T-cell (primary cell): ENCODE results near the gene SLC22A7. TPM values are rescaled to one million over a fixed set of nuclear protein-coding genes. Genes with fewer than 3 reads are reported as not detected.

ENCODE experiments used
- ATAC-seq, 4 experiments: fragments of 200-7000 bp in 3 of 4; fragments of 150-1000 bp in 1 of 4; cut with Tn5 transposase; replicated peaks in 1 of 4; 1 replicate in 3 of 4; 2 replicates in 1 of 4; pipeline ENCODE4 v1.10.0; 2021; ENCODE audit warnings: moderate library complexity in 3 of 4, mild to moderate bottlenecking in 2 of 4, moderate number of reproducible peaks in 1 of 4
- CTCF ChIA-PET, 2 donors: fragments of 300-600 bp; sonication (Branson Sonifier 250); formaldehyde crosslinking; loops; one replicate each; lab custom pipeline; 2022; ENCODE audit warnings: antibody characterized with exemption in 2 of 2; lab: Charles Lee
- POLR2A ChIA-PET, 2 donors: fragments of 300-600 bp; sonication (Branson Sonifier 250); formaldehyde crosslinking; loops; one replicate each; lab custom pipeline; 2022; ENCODE audit warnings: antibody characterized with exemption in 2 of 2; lab: Charles Lee
- DNase-seq, 35 experiments: peaks; one replicate each; pipeline versions ENCODE4 v3.0.0 to v3.0.0-alpha.2; 2013 to 2023
- H3K27ac ChIP-seq: one replicate; pipeline ENCODE4 v1.5.1; 2013; ENCODE audit warnings: low read length
- H3K27me3 ChIP-seq, 2 experiments: replicated peaks in 1 of 2; 1 replicate in 1 of 2; 2 replicates in 1 of 2; pipeline versions ENCODE4 v1.6.1 to v1.7.0; 2013; ENCODE audit warnings: low read length in 1 of 2, mixed read lengths in 1 of 2; ENCODE audit not compliant: control insufficient read depth in 2 of 2, insufficient read depth in 2 of 2; ENCODE audit errors: extremely low read depth in 1 of 2
- H3K36me3 ChIP-seq, 2 donors: 1 replicate in 1 of 2; 2 replicates in 1 of 2; pipeline versions ENCODE4 v1.6.1 to v1.7.0; 2013; ENCODE audit warnings: low read length in 1 of 2; ENCODE audit not compliant: control insufficient read depth in 2 of 2, insufficient read depth in 1 of 2; ENCODE audit errors: extremely low read depth in 1 of 2
- H3K4me1 ChIP-seq, 2 experiments: 1 replicate in 1 of 2; 2 replicates in 1 of 2; pipeline versions ENCODE4 v1.6.1 to v1.7.0; 2013; ENCODE audit warnings: low read length in 2 of 2, mixed read lengths in 1 of 2; ENCODE audit not compliant: insufficient read depth in 2 of 2, control insufficient read depth in 1 of 2; ENCODE audit errors: extremely low read depth in 1 of 2
- H3K4me3 ChIP-seq, 2 donors: 1 replicate in 1 of 2; 2 replicates in 1 of 2; pipeline versions ENCODE4 v1.5.1 to v1.7.0; 2013; ENCODE audit warnings: mild to moderate bottlenecking in 2 of 2, low read length in 1 of 2, moderate library complexity in 1 of 2; ENCODE audit not compliant: control insufficient read depth in 1 of 2; ENCODE audit errors: extremely low read depth in 1 of 2
- H3K9me3 ChIP-seq: 2 replicates; pipeline ENCODE4 v1.7.0; 2013
- H3K27ac Mint-ChIP-seq, 2 donors: one replicate each; pipeline ENCODE4 v1.8.0; 2020 to 2021; ENCODE audit warnings: mild to moderate bottlenecking in 2 of 2, mixed read lengths in 2 of 2
- H3K27me3 Mint-ChIP-seq, 2 donors: one replicate each; pipeline ENCODE4 v1.8.0; 2021 to 2022; ENCODE audit warnings: mixed read lengths in 2 of 2
- H3K36me3 Mint-ChIP-seq: one replicate; pipeline ENCODE4 v1.8.0; 2021; ENCODE audit warnings: mixed read lengths
- H3K4me1 Mint-ChIP-seq, 3 donors: one replicate each; pipeline ENCODE4 v1.8.0; 2020 to 2022; ENCODE audit warnings: mixed read lengths in 3 of 3, mild to moderate bottlenecking in 1 of 3
- H3K4me3 Mint-ChIP-seq, 3 donors: one replicate each; pipeline ENCODE4 v1.8.0; 2020 to 2022; ENCODE audit warnings: mild to moderate bottlenecking in 3 of 3, mixed read lengths in 3 of 3, moderate library complexity in 3 of 3
- H3K9me3 Mint-ChIP-seq, 3 donors: one replicate each; pipeline ENCODE4 v1.8.0; 2020 to 2022; ENCODE audit warnings: mixed read lengths in 3 of 3
- whole genome bisulfite sequencing: methylation state at CpG from one replicate; pipeline ENCODE4 v1.1.5; 2013; ENCODE audit warnings: missing lambda C conversion rate; ENCODE audit not compliant: insufficient coverage; 5-methylcytosine and 5-hydroxymethylcytosine counted together
- total RNA-seq, 35 experiments: library from RNA in 6 of 35; stranded (reverse) in 6 of 35; fragments of 120-200 nt in 1 of 35; gene quantifications; one replicate each; pipeline versions ENCODE4 v1.2.1 to v1.2.4 and lab custom pipeline; 2013 to 2026

Gene SLC22A7
- total RNA-seq, 5 donors from 2014 or later (not counting 1 experiment from before 2014, with no cell fraction given), result not detected

DNA sequence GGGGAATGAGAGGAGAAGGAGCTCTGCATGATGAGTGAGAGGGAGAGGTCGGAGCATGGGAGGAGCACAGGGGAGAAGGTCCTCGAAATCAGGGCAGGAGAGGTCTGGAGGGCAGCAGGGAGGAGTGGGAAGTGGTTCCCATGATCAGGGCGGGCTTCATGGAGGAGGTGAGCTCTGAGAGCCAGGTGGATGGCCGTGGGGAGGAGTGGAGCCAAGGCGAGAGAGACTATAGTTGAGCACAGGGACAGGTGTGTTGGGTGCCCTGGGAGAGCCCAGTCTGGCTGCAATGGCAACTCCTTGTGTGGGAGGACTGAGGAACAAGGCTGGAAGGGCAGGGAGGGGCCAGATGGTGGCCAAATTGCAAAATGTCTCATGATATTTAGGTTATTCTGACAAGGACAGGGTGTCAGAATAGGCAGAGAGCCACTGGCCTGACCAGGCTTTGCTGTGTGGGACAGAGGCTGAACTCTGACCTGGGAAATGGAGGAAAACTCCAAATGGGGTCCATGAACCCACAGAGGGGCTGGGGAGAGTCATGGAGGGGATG lies 33.4 kb upstream of the SLC22A7 start:
- Histone ChIP-seq H3K36me3 (no peaks in the 10 kb centered on the region), H3K4me1 (peaks cover 0 to 15% of the 10 kb centered on the region in 2 experiments), H3K27ac (no peak overlapping the region), H3K4me3 (no peak overlapping the region), H3K9me3 (no peaks in the 10 kb centered on the region), H3K27me3 (peaks cover 0 to 28% of the 10 kb centered on the region in 2 experiments)
- 68% methylated on average over 5 of the region's 5 CpGs for WGBS
- H3K27ac Mint-ChIP-seq, result no peak overlapping the region
- peaks cover 6 to 7% (median 6%) of the 10 kb centered on the region in 3 donors for H3K4me1 Mint-ChIP-seq
- ATAC-seq (no peak), DNase-seq (no peak)
- ChIA-PET POLR2A (interaction anchor here in 1 of 2 donors (0.5 kb wide), 1 partner anchor 12 kb away, joined by 4 read pairs; no protein-coding TSS in a partner anchor), CTCF (interaction anchor here (0.6 to 1.6 kb wide), 4 partner anchors 36 to 242 kb away, joined by 3 to 5 read pairs (median 4); partner anchors contain the start of gene DNPH1 (in 1 of the 2))
- peaks cover 0 to 7% of the 10 kb centered on the region in 2 donors for H3K27me3 Mint-ChIP-seq
- no peaks in the 10 kb centered on the region for H3K36me3 Mint-ChIP-seq
- H3K4me3 Mint-ChIP-seq, result no peak overlapping the region
- H3K9me3 Mint-ChIP-seq, result no peaks in the 10 kb centered on the region

DNA sequence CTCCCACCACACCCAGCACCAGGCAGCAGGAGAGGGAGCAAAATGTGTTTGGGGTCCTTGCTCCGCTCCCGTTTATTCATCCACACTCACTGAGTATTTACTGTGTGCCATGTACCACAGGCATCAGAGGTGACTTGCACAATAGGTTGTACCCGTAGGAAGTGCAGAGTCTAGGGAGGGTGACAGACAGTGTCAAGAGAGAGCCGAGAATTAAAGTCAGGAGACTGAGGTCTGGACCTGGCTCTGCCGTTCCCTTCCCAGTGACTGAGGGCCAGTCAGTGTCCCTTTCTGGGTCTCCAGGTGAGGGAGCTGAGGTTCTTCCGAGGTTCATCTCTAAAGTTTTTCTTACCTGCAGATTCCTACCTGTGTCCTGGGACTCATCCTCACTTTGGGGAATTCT lies 32.5 kb upstream of the SLC22A7 start:
- Mint-ChIP-seq H3K9me3 (no peaks in the 10 kb centered on the region), H3K27ac (no peak overlapping the region), H3K4me3 (no peak overlapping the region), H3K36me3 (no peaks in the 10 kb centered on the region), H3K4me1 (peaks cover 6 to 12% (median 10%) of the 10 kb centered on the region in 3 donors), H3K27me3 (peaks cover 0 to 7% of the 10 kb centered on the region in 2 donors)
- H3K4me3 ChIP-seq, result no peak overlapping the region
- H3K9me3 ChIP-seq, result no peaks in the 10 kb centered on the region
- no peak overlapping the region for H3K27ac ChIP-seq
- DNase-seq (no peak), ATAC-seq (no peak)
- ChIA-PET CTCF (interaction anchor here in 1 of 2 donors (0.6 kb wide), 1 partner anchor 260 kb away, joined by 3 read pairs; no protein-coding TSS in a partner anchor), POLR2A (no interaction called here)
- 82% methylated on average over 2 of the region's 6 CpGs for WGBS
- H3K27me3 ChIP-seq, result peaks cover 0 to 33% of the 10 kb centered on the region in 2 experiments
- H3K4me1 ChIP-seq, result peaks cover 0 to 19% of the 10 kb centered on the region in 2 experiments
- no peaks in the 10 kb centered on the region for H3K36me3 ChIP-seq

- DNase-seq, result no peak
- peaks cover 0 to 7% of the 10 kb centered on the region in 2 donors for H3K27me3 Mint-ChIP-seq
- H3K27ac Mint-ChIP-seq, result no peak overlapping the region
- H3K36me3 Mint-ChIP-seq, result no peaks in the 10 kb centered on the region
- H3K36me3 ChIP-seq, result no peaks in the 10 kb centered on the region
- CTCF ChIA-PET, result interaction anchor here in 1 of 2 donors (1.5 kb wide), 1 partner anchor 130 kb away, joined by 4 read pairs; no protein-coding TSS in a partner anchor
- H3K27ac ChIP-seq, result no peak overlapping the region
- no peak overlapping the region for H3K4me3 ChIP-seq
- H3K27me3 ChIP-seq, result peaks cover 0 to 34% of the 10 kb centered on the region in 2 experiments
- peak overlapping the region in 1 of 3 donors; percentile 73 for H3K4me3 Mint-ChIP-seq
- H3K4me1 ChIP-seq, result peaks cover 0 to 19% of the 10 kb centered on the region in 2 experiments
- POLR2A ChIA-PET, result no interaction called here
- no peaks in the 10 kb centered on the region for H3K9me3 ChIP-seq
- H3K9me3 Mint-ChIP-seq, result no peaks in the 10 kb centered on the region
- no peak for ATAC-seq
- peaks cover 6 to 12% (median 10%) of the 10 kb centered on the region in 3 donors for H3K4me1 Mint-ChIP-seq
- WGBS, result 97% methylated on average over 5 of the region's 7 CpGs
These were observed 30.3 kb upstream of the SLC22A7 start for GRCh38 chr6:43267619-43268354.

DNA sequence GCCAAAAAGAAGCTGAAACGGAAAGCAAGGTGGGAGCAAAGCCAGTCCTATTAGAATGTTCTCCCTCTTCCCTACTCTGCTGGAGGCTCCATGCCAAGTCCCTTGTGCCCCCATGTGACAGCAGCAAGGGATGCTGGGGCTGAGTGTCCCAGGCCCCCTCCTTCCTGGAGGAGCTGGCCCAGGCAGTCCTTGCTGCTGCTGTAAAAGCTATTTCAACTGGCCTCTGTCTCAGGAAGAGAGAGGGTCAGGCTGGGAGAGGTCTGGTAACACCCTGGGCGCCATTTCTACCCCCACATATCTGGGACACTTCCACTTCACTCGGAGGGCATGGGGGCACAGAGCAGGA lies 29.7 kb upstream of the SLC22A7 start:
- H3K9me3 ChIP-seq, result no peaks in the 10 kb centered on the region
- H3K9me3 Mint-ChIP-seq, result no peaks in the 10 kb centered on the region
- no peak overlapping the region for H3K27ac Mint-ChIP-seq
- POLR2A ChIA-PET, result no interaction called here
- no CpG with 5 or more reads among the region's 3 CpGs for WGBS
- DNase-seq, result no peak
- no peaks in the 10 kb centered on the region for H3K36me3 Mint-ChIP-seq
- peaks cover 0 to 17% of the 10 kb centered on the region in 2 experiments for H3K4me1 ChIP-seq
- H3K27me3 Mint-ChIP-seq, result peaks cover 0 to 7% of the 10 kb centered on the region in 2 donors
- ATAC-seq, result no peak
- CTCF ChIA-PET, result interaction anchor here in 1 of 2 donors (0.6 to 1.5 kb wide), 2 partner anchors 81 to 129 kb away, joined by 4 to 5 read pairs; no protein-coding TSS in a partner anchor
- H3K27me3 ChIP-seq, result peaks cover 0 to 34% of the 10 kb centered on the region in 2 experiments
- no peak overlapping the region for H3K4me3 ChIP-seq
- H3K36me3 ChIP-seq, result no peaks in the 10 kb centered on the region
- peak overlapping the region in 1 of 3 donors; percentile 73 for H3K4me3 Mint-ChIP-seq
- no peak overlapping the region for H3K27ac ChIP-seq
- H3K4me1 Mint-ChIP-seq, result peaks cover 6 to 12% (median 9%) of the 10 kb centered on the region in 3 donors

DNA sequence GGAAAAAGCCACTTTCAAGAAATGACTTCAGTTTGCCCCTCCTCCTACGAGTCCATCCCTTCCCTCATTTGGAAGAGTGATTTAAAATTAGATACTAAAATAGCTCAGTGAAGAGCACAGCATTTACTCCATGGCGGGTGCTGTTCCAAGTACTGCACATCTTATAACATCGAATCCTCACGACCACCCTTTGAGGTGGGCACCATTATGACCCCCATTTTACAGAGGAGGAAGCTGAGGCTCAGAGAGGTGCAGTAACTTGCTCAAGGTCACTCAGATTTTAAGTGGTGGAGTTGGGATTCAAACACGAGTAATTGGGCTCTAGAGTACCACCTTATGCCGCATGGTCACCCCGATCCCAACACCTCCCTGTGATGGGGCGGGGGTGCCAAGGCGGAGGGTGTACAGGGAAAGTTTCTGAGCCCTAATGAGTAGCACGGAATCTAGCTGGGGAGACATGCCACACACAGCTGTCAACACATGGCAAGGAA lies 29.2 kb upstream of the SLC22A7 start:
- Histone ChIP-seq H3K4me1 (peaks cover 0 to 12% of the 10 kb centered on the region in 2 experiments), H3K9me3 (no peaks in the 10 kb centered on the region), H3K36me3 (no peaks in the 10 kb centered on the region), H3K27me3 (peaks cover 0 to 32% of the 10 kb centered on the region in 2 experiments), H3K27ac (no peak overlapping the region), H3K4me3 (no peak overlapping the region)
- ChIA-PET POLR2A (no interaction called here), CTCF (interaction anchor here in 1 of 2 donors (0.6 to 1.5 kb wide), 2 partner anchors 81 to 129 kb away, joined by 4 to 5 read pairs; no protein-coding TSS in a partner anchor)
- Mint-ChIP-seq H3K36me3 (no peaks in the 10 kb centered on the region), H3K27me3 (peaks cover 0 to 7% of the 10 kb centered on the region in 2 donors), H3K4me3 (peak overlapping the region; percentile 59 to 76 (median 73)), H3K9me3 (no peaks in the 10 kb centered on the region), H3K27ac (no peak overlapping the region), H3K4me1 (peaks cover 4 to 12% (median 5%) of the 10 kb centered on the region in 3 donors)
- ATAC-seq, result no peak
- DNase-seq, result no peak
- WGBS, result 85% methylated on average over 4 of the region's 10 CpGs
